Measurements from ENCODE around the gene CCDC92. TPM values are rescaled to one million over a fixed set of nuclear protein-coding genes. Genes with fewer than 3 reads are reported as not detected.

Gene CCDC92
- total and polyA plus RNA-seq, 2 donors (not counting 3 experiments of a cell fraction or from before 2014, with no cell fraction given): 41.2 to 41.6 TPM

DNA sequence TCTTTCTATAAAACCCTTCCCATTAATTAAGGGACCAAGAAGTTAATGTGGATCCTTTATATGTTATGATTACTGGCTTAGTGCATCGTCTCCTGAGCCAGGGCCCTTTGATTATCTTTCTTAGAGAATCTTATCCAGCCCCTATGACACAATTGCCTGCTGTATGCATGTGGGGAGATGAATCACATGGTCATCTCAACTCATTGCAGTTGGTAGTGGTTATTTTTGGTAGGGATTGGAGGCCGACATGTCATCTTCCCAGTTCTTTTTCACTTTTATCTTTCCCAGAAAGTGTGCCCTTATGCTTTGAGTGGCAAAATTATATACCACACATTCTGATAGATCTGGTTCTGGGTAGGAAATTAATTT lies 26.3 kb upstream of the CCDC92 start:
- FAIRE-seq (no peak), DNase-seq (ENCODE audit: low read depth, low spot score) (no peak)
- no peak overlapping the region for H3K9ac ChIP-seq (replicated peaks; ENCODE audit: extremely low read depth, insufficient read depth, low read length)
- CTCF ChIA-PET: interaction anchor here (0.8 to 1.6 kb wide), 2 partner anchors 10 to 94 kb away, joined by 3 to 6 read pairs; no protein-coding TSS in a partner anchor
- dilution Hi-C loops (cut with MboI; ENCODE audit: extremely low pct_ligation_motif_present, low sequenced_read_pairs): no loop called here
- BruUV-seq (replicated peaks): no TSS peak
- no peak overlapping the region for H2AFZ ChIP-seq (ENCODE audit: low read depth, low read length)
- no peaks in the 10 kb centered on the region for H3K9me3 ChIP-seq (replicated peaks; ENCODE audit: control insufficient read depth, insufficient read depth, low read length)
- TF ChIP-seq POLR2AphosphoS5 (IDR thresholded peaks at IDR 0.05; ENCODE audit: insufficient read depth, low read depth, low read length) (no peak), FOS (IDR thresholded peaks at IDR 0.05; ENCODE audit: borderline replicate concordance, insufficient read depth, low read length) (no peak), POLR2A (IDR thresholded peaks at IDR 0.05; ENCODE audit: low read depth, low read length) (no peak), MYC (IDR thresholded peaks at IDR 0.05; ENCODE audit: low read depth, low read length) (no peak), CTCF (IDR thresholded peaks at IDR 0.05; ENCODE audit: extremely low read depth in 1 of 2, insufficient read depth in 1 of 2, low read depth in 1 of 2, low read length in 2 of 2) (no peak)
- H3K27ac ChIP-seq (ENCODE audit: insufficient read depth, low read depth, low read length): no peak overlapping the region
- H3K4me1 ChIP-seq (ENCODE audit: control insufficient read depth, extremely low read depth, insufficient read depth, low read length): peaks cover 7% of the 10 kb centered on the region
- no peaks in the 10 kb centered on the region for H3K27me3 ChIP-seq (ENCODE audit: control insufficient read depth in 2 of 2, insufficient read depth in 2 of 2, low read length in 2 of 2)
- no peak overlapping the region for H3K4me2 ChIP-seq (ENCODE audit: insufficient read depth, low read length)
- intact Hi-C loops (cut with micrococcal nuclease): no loop called here
- H4K20me1 ChIP-seq (replicated peaks; ENCODE audit: control insufficient read depth, extremely low read depth, insufficient read depth, low read length): no peaks in the 10 kb centered on the region
- H3K79me2 ChIP-seq (ENCODE audit: control insufficient read depth, insufficient read depth, low read length): peaks cover 11% of the 10 kb centered on the region
- no peak overlapping the region for H3K4me3 ChIP-seq (replicated peaks in 1 of 3; ENCODE audit: insufficient read depth in 1 of 3, low read depth in 1 of 3, low read length in 3 of 3)
- H3K9me1 ChIP-seq (replicated peaks; ENCODE audit: control insufficient read depth, extremely low read depth, insufficient read depth, low read length): no peaks in the 10 kb centered on the region
- POLR2A ChIA-PET: no interaction called here
- H3K36me3 ChIP-seq (ENCODE audit: control insufficient read depth in 2 of 2, extremely low read depth in 1 of 2, insufficient read depth in 2 of 2, low read length in 2 of 2): peaks cover 7 to 8% of the 10 kb centered on the region in 2 experiments

DNA sequence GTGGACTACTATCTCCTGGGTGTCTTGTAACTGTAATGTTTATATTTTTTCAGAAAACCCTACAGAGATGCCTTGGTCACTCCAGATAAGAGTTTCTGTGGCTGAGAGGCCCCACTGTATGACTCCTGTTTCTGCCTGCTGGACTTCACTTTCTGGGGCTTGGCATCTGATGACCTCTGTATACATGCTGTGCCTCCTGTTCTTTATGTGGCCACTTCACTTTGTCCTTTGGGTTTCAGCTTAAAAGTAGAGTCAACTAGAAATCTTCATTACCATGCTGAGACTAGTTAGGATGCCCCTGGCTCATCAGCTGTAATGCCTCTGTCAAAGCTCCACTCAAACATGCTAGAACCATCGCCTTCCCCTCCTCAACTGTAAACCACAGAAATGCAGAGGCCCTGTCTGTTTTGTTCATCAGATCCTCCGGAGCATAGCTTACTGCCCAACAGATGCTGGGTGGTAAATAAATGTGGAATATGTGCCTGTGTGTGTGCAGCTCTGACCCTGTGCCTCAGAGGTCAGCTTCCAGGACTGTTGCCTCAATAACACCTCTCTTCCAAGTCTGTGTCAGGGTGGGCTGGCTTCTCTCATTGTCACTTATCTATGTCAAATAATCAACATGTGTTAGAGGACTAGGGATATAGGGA lies 25.8 kb upstream of the CCDC92 start:
- Histone ChIP-seq H3K27ac (ENCODE audit: insufficient read depth, low read depth, low read length) (no peak overlapping the region), H3K4me3 (replicated peaks in 1 of 3; ENCODE audit: insufficient read depth in 1 of 3, low read depth in 1 of 3, low read length in 3 of 3) (no peak overlapping the region), H3K27me3 (ENCODE audit: control insufficient read depth in 2 of 2, insufficient read depth in 2 of 2, low read length in 2 of 2) (no peaks in the 10 kb centered on the region), H4K20me1 (replicated peaks; ENCODE audit: control insufficient read depth, extremely low read depth, insufficient read depth, low read length) (no peaks in the 10 kb centered on the region), H3K9me3 (replicated peaks; ENCODE audit: control insufficient read depth, insufficient read depth, low read length) (no peaks in the 10 kb centered on the region), H2AFZ (ENCODE audit: low read depth, low read length) (no peak overlapping the region), H3K4me1 (ENCODE audit: control insufficient read depth, extremely low read depth, insufficient read depth, low read length) (peaks cover 7% of the 10 kb centered on the region), H3K36me3 (ENCODE audit: control insufficient read depth in 2 of 2, extremely low read depth in 1 of 2, insufficient read depth in 2 of 2, low read length in 2 of 2) (peaks cover 5 to 7% of the 10 kb centered on the region in 2 experiments), H3K79me2 (ENCODE audit: control insufficient read depth, insufficient read depth, low read length) (peaks cover 11% of the 10 kb centered on the region), H3K9me1 (replicated peaks; ENCODE audit: control insufficient read depth, extremely low read depth, insufficient read depth, low read length) (no peaks in the 10 kb centered on the region), H3K4me2 (ENCODE audit: insufficient read depth, low read length) (no peak overlapping the region), H3K9ac (replicated peaks; ENCODE audit: extremely low read depth, insufficient read depth, low read length) (no peak overlapping the region)
- dilution Hi-C loops (cut with MboI; ENCODE audit: extremely low pct_ligation_motif_present, low sequenced_read_pairs) (no loop called here), intact Hi-C loops (cut with micrococcal nuclease) (no loop called here)
- BruUV-seq (replicated peaks): no TSS peak
- POLR2A ChIA-PET: no interaction called here
- TF ChIP-seq POLR2A (IDR thresholded peaks at IDR 0.05; ENCODE audit: low read depth, low read length): no peak
- TF ChIP-seq POLR2AphosphoS5 (IDR thresholded peaks at IDR 0.05; ENCODE audit: insufficient read depth, low read depth, low read length): no peak
- no peak for TF ChIP-seq MAX (IDR thresholded peaks at IDR 0.05; ENCODE audit: insufficient read depth, insufficient read length)
- no peak for TF ChIP-seq FOS (IDR thresholded peaks at IDR 0.05; ENCODE audit: borderline replicate concordance, insufficient read depth, low read length)
- no peak for TF ChIP-seq JUN (IDR thresholded peaks at IDR 0.05; ENCODE audit: borderline replicate concordance, insufficient read depth, insufficient read length, low read depth)
- TF ChIP-seq EZH2 (IDR thresholded peaks at IDR 0.05; ENCODE audit: borderline replicate concordance, low read depth, low read length, severe bottlenecking): no peak
- no peak for TF ChIP-seq GATA2 (IDR thresholded peaks at IDR 0.05; ENCODE audit: insufficient read depth, insufficient read length, low read depth, low read length)
- TF ChIP-seq CTCF (IDR thresholded peaks at IDR 0.05; ENCODE audit: extremely low read depth in 1 of 2, insufficient read depth in 1 of 2, low read depth in 1 of 2, low read length in 2 of 2): no peak
- TF ChIP-seq MYC (IDR thresholded peaks at IDR 0.05; ENCODE audit: low read depth, low read length): no peak
- DNase-seq (ENCODE audit: low read depth, low spot score): no peak
- CTCF ChIA-PET: interaction anchor here (1.5 to 1.6 kb wide), 2 partner anchors 34 to 93 kb away, joined by 3 to 6 read pairs; no protein-coding TSS in a partner anchor
- FAIRE-seq: no peak
